Duodenal mucosa (tissue), 2 donors: ENCODE data around the gene ARHGAP28.
"Not testable (repeated sequence)": the region's sequence is repeated elsewhere in the genome, so short reads cannot be mapped to it uniquely, and the experiment has no call there.

Experiments used
- H3K27ac ChIP-seq: one replicate; pipeline ENCODE4 v1.7.0; 2013; ENCODE audit warnings: low read depth, low read length
- H3K27me3 ChIP-seq, 2 donors: one replicate each; pipeline ENCODE4 v1.7.0; 2013; ENCODE audit warnings: low read length in 2 of 2, control low read depth in 1 of 2; ENCODE audit not compliant: insufficient read depth in 2 of 2, control insufficient read depth in 1 of 2
- H3K36me3 ChIP-seq, 2 donors: one replicate each; pipeline ENCODE4 v1.7.0; 2013; ENCODE audit warnings: low read length in 2 of 2, control low read depth in 1 of 2; ENCODE audit not compliant: insufficient read depth in 2 of 2, control insufficient read depth in 1 of 2
- H3K4me1 ChIP-seq, 2 donors: one replicate each; pipeline ENCODE4 v1.7.0; 2013; ENCODE audit warnings: low read length in 2 of 2, control low read depth in 1 of 2; ENCODE audit not compliant: insufficient read depth in 2 of 2, control insufficient read depth in 1 of 2
- H3K4me3 ChIP-seq, 2 donors: one replicate each; pipeline ENCODE4 v1.7.0; 2013; ENCODE audit warnings: low read length in 2 of 2, low read depth in 1 of 2
- H3K9ac ChIP-seq, 2 donors: one replicate each; pipeline ENCODE4 v1.7.0; 2013; ENCODE audit warnings: low read length in 2 of 2, low read depth in 1 of 2
- H3K9me3 ChIP-seq, 2 donors: one replicate each; pipeline ENCODE4 v1.7.0; 2013; ENCODE audit warnings: low read length in 2 of 2, control low read depth in 1 of 2; ENCODE audit not compliant: control insufficient read depth in 1 of 2

ARHGAP28 gene

DNA sequence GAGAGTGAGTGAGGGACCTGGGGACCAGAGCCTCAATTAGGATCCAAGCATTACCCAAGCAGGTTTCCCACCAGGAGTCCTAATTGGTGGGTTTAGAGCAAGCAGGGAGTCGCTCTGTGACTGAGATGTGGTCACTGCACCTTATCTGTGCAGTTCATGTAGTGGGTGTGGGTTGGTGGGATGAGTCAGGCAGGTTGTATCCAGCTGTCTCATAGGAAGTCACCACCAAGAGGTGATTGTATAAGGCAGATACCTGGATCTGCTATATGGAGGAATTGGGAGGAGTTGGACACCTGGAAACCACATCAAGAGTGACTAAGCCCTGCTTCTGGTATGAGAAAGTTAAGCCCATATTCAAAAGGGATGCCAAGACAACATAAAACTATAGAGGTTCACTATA lies 106.8 kb downstream of the ARHGAP28 start:
- Histone ChIP-seq H3K27ac (no peak overlapping the region), H3K9ac (no peak overlapping the region), H3K4me3 (no peak overlapping the region), H3K4me1 (no peaks in the 10 kb centered on the region), H3K36me3 (no peaks in the 10 kb centered on the region), H3K27me3 (no peaks in the 10 kb centered on the region), H3K9me3 (no peaks in the 10 kb centered on the region)

DNA sequence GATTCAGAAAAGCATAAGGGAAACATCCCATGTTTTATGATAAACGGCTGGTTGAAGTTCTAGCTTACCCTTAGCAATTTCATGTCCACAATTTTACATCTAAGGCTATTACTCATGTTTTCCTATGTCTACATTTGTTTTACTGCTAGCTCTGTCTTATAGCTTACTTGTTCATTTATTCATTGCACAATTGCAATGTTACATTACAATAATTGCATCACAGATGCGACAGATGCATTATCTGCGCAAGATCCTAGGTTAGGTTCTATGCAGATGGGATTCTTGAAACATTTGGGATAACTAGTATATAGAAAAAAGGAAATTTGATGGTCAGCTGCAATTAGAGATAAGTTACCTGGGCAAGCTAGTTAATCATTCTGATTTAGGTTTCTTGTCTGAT lies 108.4 kb downstream of the ARHGAP28 start:
- no peak overlapping the region for H3K4me3 ChIP-seq
- no peak overlapping the region for H3K27ac ChIP-seq
- no peaks in the 10 kb centered on the region for H3K4me1 ChIP-seq
- no peaks in the 10 kb centered on the region for H3K36me3 ChIP-seq
- H3K9me3 ChIP-seq, result no peaks in the 10 kb centered on the region
- no peak overlapping the region for H3K9ac ChIP-seq
- H3K27me3 ChIP-seq, result no peaks in the 10 kb centered on the region

DNA sequence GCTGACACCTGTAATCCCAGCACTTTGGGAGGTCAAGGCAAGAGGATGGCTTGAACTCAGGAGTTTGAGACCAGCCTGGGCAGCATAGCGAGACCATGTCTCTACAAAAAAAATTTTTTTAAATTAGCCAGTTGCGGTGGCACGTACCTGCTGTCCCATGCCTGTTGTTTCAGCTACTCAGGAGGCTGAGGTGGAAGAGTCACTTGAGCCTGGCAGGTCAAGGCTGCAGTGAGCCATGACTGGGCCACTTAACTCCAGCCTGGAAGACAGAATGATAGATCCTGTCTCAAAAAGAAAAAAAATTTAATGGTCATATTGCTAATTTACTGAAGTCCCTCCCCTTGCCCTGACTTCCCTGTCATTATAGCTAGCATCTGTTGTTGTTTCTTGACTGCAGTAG lies 112.6 kb downstream of the ARHGAP28 start:
- no peaks in the 10 kb centered on the region for H3K4me1 ChIP-seq
- no peak overlapping the region for H3K4me3 ChIP-seq
- H3K36me3 ChIP-seq, result no peaks in the 10 kb centered on the region

DNA sequence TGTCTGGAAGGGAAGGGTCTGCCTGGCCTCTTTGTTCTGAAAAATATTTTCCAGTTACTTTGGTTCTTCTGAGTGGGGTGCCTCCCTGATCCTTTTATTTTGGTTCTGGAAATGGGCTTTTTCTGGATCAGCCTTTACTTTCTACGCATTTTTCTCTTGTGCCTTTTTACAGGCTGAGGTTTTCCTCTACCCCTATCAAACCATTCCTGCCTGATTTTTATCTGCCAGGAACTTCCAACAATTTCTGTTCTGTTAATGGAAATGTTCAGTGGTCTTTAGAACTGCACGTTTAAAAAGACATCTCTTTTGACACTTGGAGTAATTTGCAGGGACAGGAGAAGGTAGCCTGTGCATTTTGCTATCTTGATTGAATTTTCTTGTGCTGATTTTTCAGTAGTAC lies 113.8 kb downstream of the ARHGAP28 start:
- H3K9ac ChIP-seq, result no peak overlapping the region
- H3K27ac ChIP-seq, result no peak overlapping the region
- H3K27me3 ChIP-seq, result no peaks in the 10 kb centered on the region
- no peaks in the 10 kb centered on the region for H3K36me3 ChIP-seq
- H3K9me3 ChIP-seq, result no peaks in the 10 kb centered on the region
- no peak overlapping the region for H3K4me3 ChIP-seq
- no peaks in the 10 kb centered on the region for H3K4me1 ChIP-seq

More for the DNA sequence above, 112.6 kb downstream of the ARHGAP28 start:
- H3K9me3 ChIP-seq, result no peaks in the 10 kb centered on the region
- no peaks in the 10 kb centered on the region for H3K27me3 ChIP-seq
- no peak overlapping the region for H3K9ac ChIP-seq
- H3K27ac ChIP-seq, result no peak overlapping the region

DNA sequence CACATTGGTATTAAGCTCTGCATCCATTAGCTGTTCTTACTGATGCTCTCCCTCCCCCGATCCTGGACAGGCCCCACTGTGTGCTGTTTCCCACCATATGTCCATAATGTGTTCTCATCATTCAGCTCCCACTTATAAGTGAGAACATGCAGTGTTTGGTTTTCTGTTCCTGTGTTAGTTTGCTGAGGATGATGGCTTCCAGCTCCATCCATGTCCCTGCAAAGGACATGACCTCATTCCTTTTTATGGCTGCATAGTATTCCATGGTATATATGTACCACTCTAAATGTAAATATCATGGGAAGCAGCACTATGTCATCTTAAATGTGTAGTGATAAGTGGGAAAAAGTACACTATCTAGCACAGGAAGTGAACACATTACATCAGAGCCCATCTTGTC lies 116.0 kb downstream of the ARHGAP28 start:
- not testable (repeated sequence) for H3K27me3 ChIP-seq, H3K36me3 ChIP-seq, H3K4me1 ChIP-seq, H3K4me3 ChIP-seq, H3K9me3 ChIP-seq, H3K9ac ChIP-seq, H3K27ac ChIP-seq

DNA sequence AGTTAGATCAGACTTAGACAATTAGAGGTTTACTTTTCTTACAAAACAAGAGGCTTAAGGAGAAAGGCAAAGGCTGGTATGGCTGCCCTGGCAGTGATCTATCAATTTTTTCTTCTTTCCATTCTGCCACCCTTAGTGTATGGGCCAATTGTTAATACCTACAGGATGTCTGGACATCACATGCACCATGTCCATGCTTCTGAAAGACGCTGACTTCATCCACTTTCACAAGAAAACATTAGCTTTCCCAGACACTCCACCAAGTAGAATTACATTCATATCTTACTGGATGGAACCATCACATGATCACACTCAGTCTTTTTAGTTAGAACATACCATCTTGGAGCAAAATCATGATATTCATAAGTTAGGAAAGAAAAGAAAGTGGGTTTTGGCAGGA lies 120.9 kb downstream of the ARHGAP28 start:
- H3K4me3 ChIP-seq, result no peak overlapping the region
- no peaks in the 10 kb centered on the region for H3K27me3 ChIP-seq
- H3K9me3 ChIP-seq, result no peaks in the 10 kb centered on the region
- H3K36me3 ChIP-seq, result no peaks in the 10 kb centered on the region
- H3K9ac ChIP-seq, result no peak overlapping the region
- no peak overlapping the region for H3K27ac ChIP-seq
- H3K4me1 ChIP-seq, result no peaks in the 10 kb centered on the region

DNA sequence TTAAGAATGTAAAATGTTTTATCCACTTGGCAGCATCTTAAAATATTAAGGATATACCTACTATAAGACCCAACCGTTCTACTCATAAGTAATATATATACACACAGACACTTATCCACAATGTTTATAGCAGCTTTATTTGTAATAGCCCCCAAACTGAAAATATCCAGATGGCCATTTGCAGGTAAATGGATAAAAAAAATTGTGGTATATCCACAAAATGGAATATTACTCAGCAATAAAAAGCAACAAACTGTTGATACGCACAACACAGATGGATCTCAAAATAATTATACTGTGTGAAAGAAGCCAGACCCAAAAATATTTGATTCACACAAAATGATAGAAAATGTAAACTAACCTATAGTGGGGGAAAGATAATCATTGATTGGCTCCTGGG lies 122.0 kb downstream of the ARHGAP28 start:
- Histone ChIP-seq H3K27ac (no peak overlapping the region), H3K9me3 (no peaks in the 10 kb centered on the region), H3K4me3 (no peak overlapping the region), H3K4me1 (no peaks in the 10 kb centered on the region), H3K27me3 (no peaks in the 10 kb centered on the region), H3K9ac (no peak overlapping the region), H3K36me3 (no peaks in the 10 kb centered on the region)

DNA sequence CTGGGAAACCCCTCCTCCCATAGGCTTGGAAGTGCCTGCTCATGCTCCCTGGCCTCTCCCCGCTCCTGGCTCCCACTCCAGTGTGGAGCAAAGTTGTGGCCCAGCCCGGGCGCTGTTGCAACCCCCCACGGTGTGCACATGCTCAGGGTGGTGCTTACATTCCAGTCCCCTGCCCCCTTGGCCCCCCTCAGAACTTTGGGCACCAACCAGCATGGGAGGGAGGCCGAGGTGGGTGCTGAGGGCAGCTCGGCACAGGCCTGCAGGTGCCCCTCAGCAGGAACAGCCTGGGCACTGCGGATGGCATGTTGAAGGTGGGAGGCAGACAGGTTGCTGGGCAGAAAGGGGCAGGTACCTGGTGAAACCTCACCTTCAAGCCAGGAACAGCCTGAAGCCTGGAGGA lies 125.3 kb downstream of the ARHGAP28 start:
- Histone ChIP-seq H3K36me3 (no peaks in the 10 kb centered on the region), H3K9ac (no peak overlapping the region), H3K4me3 (no peak overlapping the region), H3K27me3 (no peaks in the 10 kb centered on the region), H3K27ac (no peak overlapping the region), H3K4me1 (no peaks in the 10 kb centered on the region), H3K9me3 (no peaks in the 10 kb centered on the region)

DNA sequence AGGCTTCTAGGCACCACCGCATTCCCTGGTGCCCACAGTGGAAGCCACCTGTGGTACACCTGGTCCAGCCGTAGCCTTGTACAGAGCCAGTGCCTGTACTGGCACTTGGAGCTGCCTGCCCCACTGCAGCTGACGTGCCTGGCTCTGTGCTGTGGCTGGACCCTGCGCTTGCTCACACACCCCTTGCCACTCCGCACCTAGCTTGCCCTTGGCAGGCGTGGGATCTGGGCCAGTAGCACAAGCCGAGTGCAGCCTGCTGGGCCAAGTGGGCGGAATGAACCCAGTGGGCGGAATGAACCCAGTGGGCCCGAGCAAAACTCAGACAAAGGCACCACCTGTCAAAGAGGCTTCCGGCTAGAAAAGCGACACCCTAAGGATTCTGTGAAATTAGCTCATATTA lies 126.3 kb downstream of the ARHGAP28 start:
- H3K4me1 ChIP-seq, result no peaks in the 10 kb centered on the region
- H3K4me3 ChIP-seq, result no peak overlapping the region
- no peak overlapping the region for H3K9ac ChIP-seq
- no peaks in the 10 kb centered on the region for H3K36me3 ChIP-seq
- H3K27me3 ChIP-seq, result no peaks in the 10 kb centered on the region
- no peak overlapping the region for H3K27ac ChIP-seq
- H3K9me3 ChIP-seq, result no peaks in the 10 kb centered on the region

DNA sequence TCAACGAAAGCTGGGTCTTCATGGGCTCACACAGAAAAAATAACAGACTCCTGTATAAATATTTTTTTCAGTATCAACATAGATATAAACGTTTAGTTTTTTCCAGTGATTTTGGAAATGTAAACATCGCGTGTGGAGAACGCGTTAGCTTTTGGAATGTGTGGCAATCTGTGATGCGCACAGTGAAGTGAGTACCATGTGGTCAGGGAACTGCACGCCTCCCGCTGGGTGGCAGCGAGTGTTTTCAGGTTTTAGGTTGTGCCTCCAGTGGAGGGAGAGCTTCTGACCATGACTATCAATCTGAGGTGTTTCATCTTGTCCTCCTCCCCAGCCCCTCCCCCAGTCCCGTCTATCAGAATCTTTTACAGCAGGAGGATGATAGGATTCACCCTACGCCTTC lies 127.8 kb downstream of the ARHGAP28 start:
- no peak overlapping the region for H3K27ac ChIP-seq
- no peaks in the 10 kb centered on the region for H3K9me3 ChIP-seq
- H3K9ac ChIP-seq, result no peak overlapping the region
- no peaks in the 10 kb centered on the region for H3K27me3 ChIP-seq
- no peaks in the 10 kb centered on the region for H3K36me3 ChIP-seq
- H3K4me1 ChIP-seq, result no peaks in the 10 kb centered on the region
- no peak overlapping the region for H3K4me3 ChIP-seq

DNA sequence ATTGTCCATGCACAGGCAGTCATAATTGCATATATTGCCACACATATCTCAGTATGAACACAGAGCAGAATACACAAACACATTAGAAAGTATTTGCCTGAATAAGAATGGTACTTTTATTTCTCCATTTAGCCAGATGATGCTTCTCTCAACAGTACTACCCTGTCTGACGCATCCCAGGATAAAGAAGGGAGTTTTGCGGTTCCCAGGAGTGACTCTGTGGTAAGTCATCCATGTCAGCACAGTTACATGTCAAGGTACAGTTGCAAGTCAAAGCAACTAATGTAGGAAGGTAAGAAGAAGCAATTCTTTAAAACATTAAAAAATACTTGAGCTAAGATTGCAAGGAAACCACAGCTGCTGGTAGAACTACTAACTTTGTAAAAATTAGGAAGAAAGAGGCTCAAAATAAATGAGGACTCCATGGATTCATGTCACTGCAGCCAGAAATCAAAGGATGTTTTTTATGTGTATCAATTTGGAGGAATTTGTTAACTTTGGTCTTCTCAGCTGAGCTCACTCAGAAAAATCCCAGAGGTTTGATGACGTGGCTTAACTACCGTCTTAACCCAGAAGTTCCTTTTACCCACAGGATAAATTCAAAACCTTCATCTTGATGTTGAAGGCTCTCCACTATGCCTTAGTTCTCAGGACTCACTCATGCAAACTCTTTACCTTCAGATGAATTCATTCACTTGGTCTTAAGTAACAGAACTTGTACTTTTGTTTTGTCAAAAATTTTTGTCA lies 130.3 kb downstream of the ARHGAP28 start:
- H3K27me3 ChIP-seq, result no peaks in the 10 kb centered on the region
- no peak overlapping the region for H3K27ac ChIP-seq
- H3K4me3 ChIP-seq, result no peak overlapping the region
- H3K9ac ChIP-seq, result no peak overlapping the region
- no peaks in the 10 kb centered on the region for H3K4me1 ChIP-seq
- no peaks in the 10 kb centered on the region for H3K36me3 ChIP-seq
- H3K9me3 ChIP-seq, result no peaks in the 10 kb centered on the region
